ENCODE data around the gene CRIM1. TPM values are rescaled to one million over a fixed set of nuclear protein-coding genes. Genes with fewer than 3 reads are reported as not detected.

CRIM1 gene
- total RNA-seq, 1 experiment from 2014 or later = 8.3 TPM

- DNase-seq (ENCODE audit: low spot score) = no peak
Measured at GRCh38 chr2:36423619-36424120, 68.1 kb downstream of the CRIM1 start.

GRCh38 chr2:36425608-36426355 lies 70.2 kb downstream of the CRIM1 start:
- no peak for DNase-seq (ENCODE audit: low spot score)

- no peak for DNase-seq (ENCODE audit: low spot score)
Measured at GRCh38 chr2:36427790-36428243, 72.2 kb downstream of the CRIM1 start.

- DNase-seq (ENCODE audit: low spot score) = no peak
Measured at GRCh38 chr2:36430549-36430948, 75.0 kb downstream of the CRIM1 start.

GRCh38 chr2:36432479-36432878 lies 76.9 kb downstream of the CRIM1 start:
- DNase-seq (ENCODE audit: low spot score) = no peak

GRCh38 chr2:36433311-36434217 lies 78.0 kb downstream of the CRIM1 start:
- DNase-seq (ENCODE audit: low spot score) = no peak

- peak; percentile 37 for DNase-seq (ENCODE audit: low spot score)
Measured at GRCh38 chr2:36438449-36438977, 82.9 kb downstream of the CRIM1 start.

GRCh38 chr2:36439084-36439483 lies 83.5 kb downstream of the CRIM1 start:
- DNase-seq (ENCODE audit: low spot score) = no peak

- DNase-seq (ENCODE audit: low spot score) = no peak
Measured at GRCh38 chr2:36441065-36441625, 85.6 kb downstream of the CRIM1 start.

- no peak for DNase-seq (ENCODE audit: low spot score)
Measured at GRCh38 chr2:36441816-36442215, 86.2 kb downstream of the CRIM1 start.

- DNase-seq (ENCODE audit: low spot score) = no peak
Measured at GRCh38 chr2:36444216-36444936, 88.8 kb downstream of the CRIM1 start.

- DNase-seq (ENCODE audit: low spot score) = no peak
Measured at GRCh38 chr2:36445185-36445866, 89.7 kb downstream of the CRIM1 start.

- no peak for DNase-seq (ENCODE audit: low spot score)
Measured at GRCh38 chr2:36446294-36446693, 90.7 kb downstream of the CRIM1 start.

GRCh38 chr2:36449213-36449612 lies 93.6 kb downstream of the CRIM1 start:
- DNase-seq (ENCODE audit: low spot score) = no peak

GRCh38 chr2:36449943-36450392 lies 94.4 kb downstream of the CRIM1 start:
- no peak for DNase-seq (ENCODE audit: low spot score)

- peak; percentile 2 for DNase-seq (ENCODE audit: low spot score)
Measured at GRCh38 chr2:36450466-36451196, 95.1 kb downstream of the CRIM1 start.

GRCh38 chr2:36451512-36451911 lies 95.9 kb downstream of the CRIM1 start:
- no peak for DNase-seq (ENCODE audit: low spot score)

GRCh38 chr2:36452260-36452659 lies 96.7 kb downstream of the CRIM1 start:
- DNase-seq (ENCODE audit: low spot score) = no peak

- DNase-seq (ENCODE audit: low spot score) = no peak
Measured at GRCh38 chr2:36453652-36454051, 98.1 kb downstream of the CRIM1 start.

- DNase-seq (ENCODE audit: low spot score) = no peak
Measured at GRCh38 chr2:36455011-36455410, 99.4 kb downstream of the CRIM1 start.

Measured in H4 (cell line).